Pons (tissue), 1 donor: ENCODE data around the gene STX17.
A peak's percentile ranks its signal among the peaks of the same experiment; 100 is the strongest.
"Not testable (repeated sequence)": the region's sequence is repeated elsewhere in the genome, so short reads cannot be mapped to it uniquely, and the experiment has no call there.

ENCODE experiments used
- DNase-seq: peaks from one replicate; pipeline ENCODE4 v3.0.0-alpha.2; 2016; ENCODE audit warnings: low spot score

STX17 gene

GRCh38 chr9:99971410-99971809, 65.0 kb downstream of the STX17 start:
- no peak for DNase-seq

DNA sequence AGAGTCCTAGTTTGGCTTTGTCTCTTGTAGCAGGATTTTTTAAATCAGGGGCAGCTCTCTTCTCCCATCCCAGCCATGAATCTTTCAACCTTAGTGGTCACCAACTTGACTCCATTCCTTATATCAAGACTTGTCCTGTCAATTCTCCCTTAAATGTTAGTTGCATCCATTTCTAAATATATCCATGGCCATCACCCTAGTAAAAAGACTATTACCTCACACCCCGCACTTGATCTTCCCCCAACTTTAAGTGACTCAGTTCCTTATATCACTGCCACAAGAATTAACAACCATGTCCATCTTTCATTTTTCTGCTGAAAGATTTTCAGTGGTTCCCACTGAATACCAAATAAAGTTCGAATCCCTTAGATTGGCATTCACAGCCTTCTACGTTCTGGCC, 67.0 kb downstream of the STX17 start:
- no peak for DNase-seq

GRCh38 chr9:99977033-99977792, 70.8 kb downstream of the STX17 start:
- DNase-seq, result no peak

DNA sequence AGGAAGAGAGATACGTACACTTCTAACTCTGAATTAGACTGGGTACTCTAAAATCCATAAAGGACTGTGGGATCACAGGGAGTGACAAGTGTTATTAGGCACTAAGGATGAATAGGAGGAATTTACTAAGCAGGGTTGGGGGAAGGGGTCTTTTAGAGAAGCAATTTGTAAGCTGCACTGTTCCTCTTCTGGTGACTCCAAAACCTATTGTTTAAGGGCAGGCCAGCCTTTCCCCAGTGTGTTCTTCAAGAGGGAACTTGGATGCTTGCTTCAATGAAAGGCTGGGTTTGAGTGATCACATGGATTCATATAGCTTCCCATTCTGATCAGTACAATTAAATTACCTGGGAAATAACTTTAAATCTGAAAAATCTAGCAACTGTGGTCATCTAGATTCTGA, 71.8 kb downstream of the STX17 start:
- DNase-seq, result no peak

- DNase-seq, result no peak
These were observed 74.1 kb downstream of the STX17 start for GRCh38 chr9:99980598-99980997.

DNA sequence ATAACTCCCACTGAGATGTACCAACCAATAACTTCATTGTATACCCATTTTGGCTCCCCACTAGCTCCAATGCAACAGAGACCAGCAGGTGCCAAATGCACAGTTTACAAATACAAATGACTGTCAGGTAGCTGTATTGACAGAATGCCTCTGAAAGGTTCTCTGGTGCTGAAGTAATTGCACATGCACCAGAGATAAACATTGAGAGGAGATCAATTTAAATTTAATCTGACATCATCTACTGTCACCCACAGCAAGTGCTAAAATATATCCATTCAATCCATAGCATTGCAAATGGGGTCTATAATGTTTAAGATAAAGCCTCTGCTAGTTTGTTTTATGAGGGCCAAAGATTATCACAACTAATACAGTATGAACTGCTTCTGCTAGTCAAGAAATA, 80.2 kb downstream of the STX17 start:
- DNase-seq, result no peak

- not testable (repeated sequence) for DNase-seq
These were observed 84.1 kb downstream of the STX17 start for GRCh38 chr9:99990508-99990907.

GRCh38 chr9:99998266-99998665, 91.8 kb downstream of the STX17 start:
- DNase-seq, result no peak

- DNase-seq, result no peak
These were observed 92.4 kb downstream of the STX17 start for GRCh38 chr9:99998866-99999265.

DNA sequence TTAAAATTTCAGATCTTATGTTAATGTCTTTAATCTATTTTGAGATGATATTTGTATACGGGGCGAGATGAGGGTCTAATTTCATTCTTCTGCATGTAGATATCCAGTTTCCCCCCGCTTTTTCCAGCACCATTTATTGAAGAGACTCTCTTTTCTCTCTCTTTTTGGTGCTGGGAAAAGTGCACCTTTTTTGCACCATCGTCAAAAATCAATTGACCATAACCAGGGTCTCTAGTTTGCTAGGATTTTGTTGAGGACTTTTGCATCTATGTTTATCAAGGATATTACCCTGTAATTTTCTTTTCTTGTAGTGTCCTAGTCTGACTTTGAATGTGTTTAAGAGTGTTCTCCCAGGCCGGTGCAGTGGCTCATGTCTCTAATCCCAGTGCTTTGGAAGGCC, 93.3 kb downstream of the STX17 start:
- DNase-seq, result no peak

DNA sequence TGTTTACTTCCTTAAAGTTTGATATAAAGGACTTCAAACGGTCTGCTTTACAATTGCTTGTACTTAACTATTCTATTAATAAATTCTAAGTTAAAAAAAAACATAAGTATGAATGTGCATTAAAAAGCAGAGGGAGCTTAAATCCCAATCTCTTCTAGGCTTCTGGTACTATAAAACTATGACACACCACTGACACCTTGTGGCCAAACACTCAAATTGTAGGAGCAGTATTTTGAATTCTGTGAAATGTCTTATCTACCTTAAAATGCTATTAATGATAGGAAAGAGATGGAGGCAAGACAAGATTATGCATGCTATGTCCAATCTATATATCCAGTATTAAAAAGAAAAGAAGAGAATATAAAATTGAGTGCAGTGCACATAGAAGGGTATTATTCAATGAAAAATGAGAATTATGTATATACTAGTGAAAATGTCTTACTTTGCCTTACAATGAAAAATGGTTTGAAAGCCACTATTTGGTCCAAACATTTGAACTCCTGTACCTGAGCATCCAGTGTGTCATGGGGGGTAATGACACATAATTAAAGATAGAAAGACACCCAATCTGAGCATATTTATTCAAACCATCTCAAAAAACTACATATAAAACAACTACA, 104.7 kb downstream of the STX17 start:
- DNase-seq, result no peak

DNA sequence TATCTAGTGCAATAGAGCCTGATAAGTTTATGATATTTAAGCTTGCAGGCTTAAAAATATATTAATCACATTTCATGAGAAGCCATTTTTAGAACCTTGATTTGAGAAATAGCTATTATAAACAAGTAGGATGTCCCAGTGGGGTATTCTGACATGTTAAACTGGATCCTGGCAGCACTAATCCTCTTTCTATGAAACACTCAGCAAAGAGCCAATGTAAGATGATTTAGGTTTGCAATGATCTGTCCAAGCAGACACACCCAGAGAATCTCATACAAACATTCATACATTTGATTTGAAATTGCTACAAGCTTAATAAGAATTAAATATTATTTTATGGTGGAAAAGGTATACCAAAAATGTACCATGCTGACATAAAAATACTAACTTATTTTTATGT, 105.8 kb downstream of the STX17 start:
- DNase-seq, result no peak

- no peak for DNase-seq
These were observed 107.1 kb downstream of the STX17 start for GRCh38 chr9:100013573-100013972.

DNA sequence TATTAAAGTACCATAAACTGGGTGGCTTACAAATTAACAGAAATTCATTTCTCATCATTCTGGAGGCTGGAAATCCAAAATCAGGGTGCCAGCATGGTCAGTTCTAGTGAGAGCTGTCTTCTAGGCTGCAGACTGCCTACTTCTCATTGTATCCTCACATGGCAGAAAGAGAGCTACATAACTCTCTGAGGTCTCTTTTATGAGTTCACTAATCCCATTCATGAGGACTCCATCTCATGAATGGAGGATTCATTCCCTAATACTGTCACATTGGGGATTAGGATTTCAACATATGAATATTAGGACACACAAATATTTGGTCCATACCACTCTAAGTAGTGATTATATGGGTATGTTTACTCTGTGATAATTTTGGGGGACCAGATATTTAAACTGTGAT, 108.4 kb downstream of the STX17 start:
- DNase-seq, result peak; percentile 12

- no peak for DNase-seq
These were observed 113.1 kb downstream of the STX17 start for GRCh38 chr9:100019541-100019940.
